Stimulated activated CD4-positive, alpha-beta T cell treated with anti-CD3 and anti-CD28 coated beads, Interleukin-15, amount 100 ng/mL, for 48 hours (primary cell): ENCODE data around the gene ACAD10.
"Not testable (repeated sequence)": the region's sequence is repeated elsewhere in the genome, so short reads cannot be mapped to it uniquely, and the experiment has no call there.

Experiments
- DNase-seq, 2 donors: peaks; one replicate each; pipeline ENCODE4 v3.0.0-alpha.2; 2020; ENCODE audit warnings: low read depth in 2 of 2

Gene ACAD10

DNA sequence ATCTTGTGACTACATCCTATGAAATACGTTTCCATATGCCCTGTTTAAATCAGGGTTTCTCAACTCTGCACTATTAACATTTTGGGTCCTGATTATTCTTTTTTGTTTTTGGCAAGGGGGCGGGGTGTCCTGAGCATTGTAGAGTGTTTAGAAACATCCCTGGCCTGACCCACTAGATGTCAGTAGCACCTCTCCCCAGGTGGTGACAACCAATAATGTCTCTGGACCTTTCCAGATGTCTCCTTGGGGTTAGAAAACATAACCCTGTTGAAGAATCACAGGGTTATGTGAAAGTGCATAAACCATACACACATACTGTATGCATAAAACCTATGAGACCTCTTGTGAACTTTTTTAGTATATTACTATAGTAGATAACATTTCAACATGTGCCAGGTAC, 1.4 kb downstream of the ACAD10 start:
- no peak for DNase-seq

DNA sequence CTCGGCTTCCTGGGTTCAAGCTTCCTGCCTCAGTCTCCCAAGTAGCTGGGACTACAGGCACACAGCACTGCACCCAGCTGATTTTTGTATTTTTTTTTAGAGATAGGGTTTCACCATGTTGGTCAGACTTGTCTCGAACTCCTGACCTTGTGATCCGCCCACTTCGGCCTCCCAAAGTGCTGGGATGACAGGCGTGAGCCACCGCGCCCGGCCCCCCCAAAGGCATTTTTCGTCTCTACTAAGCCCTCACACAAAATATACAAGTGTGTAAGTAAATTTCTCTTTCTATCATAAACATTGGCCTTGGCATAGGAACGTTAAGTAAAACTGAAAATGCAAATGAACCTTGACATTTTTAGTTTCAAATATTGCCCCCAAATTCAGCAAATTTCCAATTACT, 2.1 kb downstream of the ACAD10 start:
- no peak for DNase-seq

DNA sequence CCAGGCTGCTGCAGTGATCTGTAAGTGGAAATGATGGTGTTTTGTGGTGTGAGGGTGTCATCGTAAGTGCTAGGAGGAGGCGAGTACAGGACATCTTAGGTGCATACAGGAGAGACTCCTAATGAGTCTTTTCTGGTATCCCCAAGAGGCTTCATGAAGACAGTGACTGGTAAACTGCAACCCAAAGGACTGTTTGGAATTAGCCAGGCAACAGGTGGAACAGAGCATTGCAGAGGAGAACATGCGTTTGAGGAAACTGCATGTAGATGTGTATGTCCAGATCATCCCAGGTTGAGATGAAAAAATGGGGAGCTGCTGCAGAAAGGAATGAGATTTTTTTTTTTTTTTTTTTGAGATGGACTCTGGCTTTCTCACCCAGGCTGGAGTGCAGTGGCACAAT, 5.4 kb downstream of the ACAD10 start:
- no peak for DNase-seq

DNA sequence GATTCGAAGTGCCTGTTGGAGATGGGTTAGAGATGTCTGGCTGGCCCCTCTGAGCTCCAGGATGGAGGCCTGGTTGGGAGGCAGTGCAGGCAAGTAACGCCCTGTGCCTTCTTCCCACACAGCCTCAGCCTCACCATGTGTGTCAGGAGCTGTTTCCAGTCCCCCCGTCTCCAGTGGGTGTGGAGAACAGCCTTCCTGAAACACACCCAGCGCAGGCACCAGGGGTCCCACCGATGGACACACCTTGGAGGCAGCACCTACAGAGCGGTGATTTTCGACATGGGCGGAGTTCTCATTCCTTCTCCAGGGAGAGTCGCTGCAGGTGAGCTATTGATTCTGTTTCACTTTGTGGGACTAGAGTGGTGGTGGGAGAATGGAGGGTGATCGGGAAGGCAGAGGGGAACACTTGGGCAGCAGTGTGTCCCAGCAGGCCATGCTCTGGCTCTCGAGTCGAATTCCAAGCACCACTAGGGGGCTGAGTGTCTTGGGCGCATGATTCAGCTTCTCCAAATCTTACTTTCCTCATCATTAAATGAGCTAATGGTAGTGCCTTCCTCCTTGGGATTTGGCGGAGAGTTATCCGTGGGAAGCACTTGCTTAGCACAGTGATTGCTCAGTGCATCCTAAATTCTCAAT, 6.8 kb downstream of the ACAD10 start:
- no peak for DNase-seq

DNA sequence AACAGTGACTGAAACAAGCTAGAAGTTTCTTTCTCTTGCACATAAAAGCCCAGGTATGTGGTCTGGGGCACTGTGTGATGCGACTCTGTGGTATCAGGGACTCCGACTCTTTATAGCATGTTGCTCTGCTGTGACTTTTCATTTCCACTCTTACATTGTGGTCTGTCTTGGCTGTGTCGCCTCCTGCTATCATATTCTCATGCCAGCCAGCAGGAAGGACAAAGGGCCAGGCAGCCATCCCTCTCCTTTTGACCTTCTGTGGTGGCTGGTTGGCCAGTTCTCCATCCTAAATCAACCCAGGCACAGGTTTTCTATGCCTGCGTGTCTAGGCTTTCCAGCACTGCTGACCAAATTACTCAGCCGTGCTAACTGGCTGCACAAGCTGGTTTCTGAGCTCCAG, 8.0 kb downstream of the ACAD10 start:
- no peak for DNase-seq

DNA sequence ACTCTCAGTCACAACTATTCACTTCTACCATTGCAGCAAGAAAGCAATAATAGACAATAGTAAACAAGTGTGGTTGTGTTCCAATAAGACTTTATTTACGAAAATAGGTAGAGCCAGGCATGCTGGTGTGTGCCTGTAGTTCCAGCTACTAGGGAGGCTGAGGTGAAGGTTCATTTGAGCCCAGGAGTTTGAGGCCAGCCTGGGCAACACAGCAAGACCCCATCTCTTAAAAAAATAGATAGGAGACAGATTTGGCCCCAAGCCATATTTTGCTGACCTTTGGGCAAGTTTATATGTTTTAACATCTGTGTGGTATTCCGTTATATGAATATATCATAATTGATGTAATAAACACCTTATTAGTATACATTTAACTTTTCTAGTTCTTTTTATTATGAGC, 14.1 kb downstream of the ACAD10 start:
- DNase-seq: no peak

DNA sequence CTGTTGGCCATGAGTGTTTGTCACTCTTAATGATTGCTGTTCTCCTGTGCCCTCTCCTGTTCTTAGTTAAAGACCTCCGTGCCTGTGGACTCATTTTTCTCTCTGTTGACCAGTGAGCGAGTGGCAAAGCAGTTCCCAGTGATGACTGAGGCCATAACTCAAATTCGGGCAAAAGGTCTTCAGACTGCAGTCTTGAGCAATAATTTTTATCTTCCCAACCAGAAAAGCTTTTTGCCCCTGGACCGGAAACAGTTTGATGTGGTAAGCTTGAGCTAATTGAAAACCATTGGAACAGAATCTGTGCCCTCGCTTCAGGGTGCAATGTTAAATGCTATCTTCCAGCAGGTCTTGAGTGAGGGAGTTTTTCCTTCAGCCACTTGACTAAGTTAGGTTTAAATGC, 19.8 kb downstream of the ACAD10 start:
- DNase-seq: no peak

DNA sequence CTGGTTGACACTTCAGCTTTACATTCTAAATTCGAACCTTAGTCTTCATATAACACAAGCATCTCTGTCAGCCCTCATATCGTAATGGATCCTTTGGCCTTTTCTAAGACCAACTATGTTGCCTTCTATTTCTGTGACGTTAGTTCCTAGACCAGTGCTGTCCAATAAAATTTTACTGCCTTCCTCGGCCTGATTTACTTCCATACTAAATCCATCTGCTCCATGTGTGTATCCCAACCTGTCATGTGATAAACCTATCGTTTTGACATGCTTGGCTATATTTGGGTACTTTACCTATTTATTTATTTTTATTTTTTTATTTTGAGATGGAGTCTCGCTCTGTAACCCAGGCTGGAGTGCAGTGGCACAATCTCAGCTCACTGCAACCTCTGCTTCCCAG, 20.3 kb downstream of the ACAD10 start:
- DNase-seq: no peak

DNA sequence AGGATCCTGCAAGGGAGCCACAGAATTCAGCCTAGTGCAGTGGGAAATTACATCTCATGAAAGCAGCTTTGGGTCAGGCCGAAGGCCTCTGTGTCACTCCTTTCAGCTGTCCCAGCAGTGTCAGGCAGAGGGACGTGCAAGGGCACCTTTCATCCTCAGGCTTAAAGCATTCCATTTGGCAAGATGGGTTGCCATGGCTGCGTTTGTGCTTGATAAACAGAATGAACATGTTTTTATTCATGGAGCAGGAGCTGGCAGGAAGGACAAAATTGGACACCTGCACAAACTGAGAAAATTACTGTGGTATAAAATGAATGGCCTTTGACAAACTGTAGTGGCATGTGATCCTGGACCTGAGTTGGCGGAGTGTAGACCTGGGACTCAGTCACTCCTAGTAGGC, 29.4 kb downstream of the ACAD10 start:
- DNase-seq: no peak

DNA sequence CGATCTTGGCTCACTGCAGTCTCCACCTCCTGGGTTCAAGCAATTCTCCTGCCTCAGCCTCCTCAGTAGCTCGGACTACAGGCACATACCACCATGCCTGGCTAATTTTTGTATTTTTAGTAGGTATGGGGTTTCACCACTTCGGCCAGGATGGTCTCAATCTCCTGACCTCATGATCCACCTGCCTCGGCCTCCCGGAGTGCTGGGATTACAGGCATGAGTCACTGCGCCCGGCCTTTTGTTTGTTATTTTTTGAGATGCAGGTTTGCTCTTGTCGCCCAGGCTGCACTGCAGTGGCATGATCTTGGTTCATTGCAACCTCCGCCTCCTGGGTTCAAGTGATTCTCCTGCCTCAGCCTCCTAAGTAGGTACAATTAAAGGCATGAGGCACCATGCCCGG, 33.5 kb downstream of the ACAD10 start:
- not testable (repeated sequence) for DNase-seq

DNA sequence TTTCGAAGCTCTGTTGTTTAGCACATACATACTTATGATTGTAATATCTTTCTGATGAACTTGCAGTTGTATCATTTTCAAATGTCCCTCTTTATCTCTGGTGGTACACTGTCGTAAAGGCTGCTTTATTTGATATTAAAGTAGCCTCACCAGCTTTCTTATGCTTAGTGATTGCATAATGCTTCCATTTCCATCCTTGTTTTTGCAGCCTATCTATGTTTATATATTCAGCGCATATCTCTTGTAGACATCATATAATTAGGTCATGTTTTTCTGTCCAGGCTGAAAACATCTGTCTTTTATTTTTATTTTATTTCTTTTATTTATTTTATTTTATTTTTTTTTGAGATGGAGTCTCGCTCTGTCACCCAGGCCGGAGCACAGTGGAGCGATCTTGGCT, 34.6 kb downstream of the ACAD10 start:
- DNase-seq: no peak

DNA sequence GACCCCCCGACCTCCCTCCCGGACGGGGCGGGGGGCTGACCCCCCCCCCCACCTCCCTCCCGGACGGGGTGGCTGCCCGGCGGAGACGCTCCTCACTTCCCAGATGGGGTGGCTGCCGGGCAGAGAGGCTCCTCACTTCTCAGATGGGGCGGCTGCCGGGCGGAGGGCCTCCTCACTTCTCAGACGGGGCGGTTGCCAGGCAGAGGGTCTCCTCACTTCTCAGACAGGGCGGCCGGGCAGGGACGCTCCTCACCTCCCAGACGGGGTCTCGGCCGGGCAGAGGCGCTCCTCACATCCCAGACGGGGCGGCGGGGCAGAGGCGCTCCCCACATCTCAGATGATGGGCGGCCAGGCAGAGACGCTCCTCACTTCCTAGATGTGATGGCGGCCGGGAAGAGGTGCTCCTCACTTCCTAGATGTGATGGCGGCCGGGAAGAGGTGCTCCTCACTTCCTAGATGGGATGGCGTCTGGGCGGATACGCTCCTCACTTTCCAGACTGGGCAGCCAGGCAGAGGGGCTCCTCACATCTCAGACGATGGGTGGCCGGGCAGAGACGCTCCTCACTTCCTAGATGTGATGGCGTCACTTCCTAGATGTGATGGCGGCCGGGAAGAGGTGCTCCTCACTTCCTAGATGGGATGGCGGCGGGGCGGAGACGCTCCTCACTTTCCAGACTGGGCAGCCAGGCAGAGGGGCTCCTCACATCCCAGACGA, 38.0 kb downstream of the ACAD10 start:
- not testable (repeated sequence) for DNase-seq

DNA sequence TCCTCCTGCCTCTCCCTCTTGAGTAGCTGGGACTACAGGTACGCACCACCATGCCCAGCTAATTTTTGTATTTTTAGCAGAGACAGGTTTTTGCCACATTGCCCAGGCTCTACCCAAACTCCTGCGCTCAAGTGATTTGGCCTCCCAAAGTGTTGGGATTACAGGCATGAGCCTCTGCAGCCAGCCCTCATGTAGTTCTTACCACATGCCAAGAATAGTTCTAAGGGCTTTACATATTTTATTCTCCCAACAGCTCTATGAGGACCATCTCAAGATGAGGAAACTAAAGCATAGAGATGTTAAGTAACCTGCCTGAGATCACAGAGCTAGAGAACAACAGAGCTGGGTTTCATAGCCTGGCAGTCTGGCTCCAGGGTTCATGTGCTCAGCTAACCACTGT, 42.9 kb downstream of the ACAD10 start:
- no peak for DNase-seq

DNA sequence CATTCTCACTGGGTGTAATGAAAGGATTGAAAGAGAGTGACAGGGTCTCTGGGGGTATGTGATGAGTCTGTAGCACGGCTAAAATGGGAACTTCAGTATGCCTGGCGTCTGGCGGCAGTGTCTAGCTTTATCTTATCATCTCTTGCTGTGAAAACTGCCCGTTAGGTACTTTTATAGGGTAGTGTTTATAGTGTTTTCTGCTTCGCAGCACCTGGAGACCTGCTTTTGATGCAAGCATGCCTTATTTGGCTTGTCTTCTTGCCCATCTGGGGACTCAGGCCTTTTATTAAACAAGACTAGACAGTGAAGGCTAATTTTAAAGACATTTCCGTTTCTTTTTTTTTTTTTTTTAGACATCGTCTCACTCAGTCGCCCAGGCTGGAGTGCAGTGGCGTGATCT, 44.6 kb downstream of the ACAD10 start:
- DNase-seq: no peak

DNA sequence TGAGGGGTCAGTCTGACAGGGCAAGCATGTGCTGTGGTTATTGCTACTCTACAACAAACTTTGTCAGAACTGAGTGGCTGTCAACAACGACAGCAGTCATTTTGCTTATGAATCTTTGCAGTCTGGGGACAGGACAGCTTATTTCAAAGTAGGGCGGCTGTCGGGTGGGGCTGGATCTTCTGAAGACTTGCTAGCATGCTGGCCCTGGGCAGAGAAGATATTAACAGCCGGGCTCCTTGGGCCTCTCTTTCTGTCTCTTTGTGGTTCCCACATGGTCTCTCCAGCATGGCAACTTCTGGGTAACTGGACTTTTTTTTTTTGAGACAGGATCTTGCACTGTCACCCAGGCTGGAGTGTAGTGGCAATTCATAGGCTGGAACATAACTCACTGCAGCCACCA, 46.9 kb downstream of the ACAD10 start:
- no peak for DNase-seq

DNA sequence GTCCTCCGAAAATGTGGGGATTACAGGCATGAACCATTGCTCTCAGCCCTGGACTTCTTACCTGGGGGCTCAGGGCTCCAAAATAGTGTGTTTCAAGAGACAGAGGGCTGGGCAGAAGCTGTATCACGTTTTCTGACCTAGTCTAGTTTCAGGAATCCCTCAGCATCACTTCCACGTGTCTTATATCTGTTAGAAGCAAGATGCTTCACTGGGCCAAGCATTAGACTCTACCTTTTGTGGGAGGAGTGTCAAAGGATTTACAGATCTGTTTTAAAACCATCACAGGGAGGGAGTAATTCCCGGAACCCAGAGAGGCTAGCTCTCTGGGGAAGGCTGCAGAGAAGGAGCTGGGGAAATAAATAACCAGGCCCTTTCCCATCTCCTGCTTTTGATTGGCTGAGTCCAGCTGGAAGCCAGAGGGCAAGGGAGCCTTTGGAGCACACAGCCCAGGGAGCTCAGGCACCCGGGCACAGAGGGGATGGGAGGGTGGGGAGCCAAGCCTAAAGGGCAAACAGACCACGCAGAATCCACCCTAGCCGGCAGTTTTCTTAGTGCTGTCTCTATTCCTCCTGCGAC, 47.6 kb downstream of the ACAD10 start:
- DNase-seq: no peak

DNA sequence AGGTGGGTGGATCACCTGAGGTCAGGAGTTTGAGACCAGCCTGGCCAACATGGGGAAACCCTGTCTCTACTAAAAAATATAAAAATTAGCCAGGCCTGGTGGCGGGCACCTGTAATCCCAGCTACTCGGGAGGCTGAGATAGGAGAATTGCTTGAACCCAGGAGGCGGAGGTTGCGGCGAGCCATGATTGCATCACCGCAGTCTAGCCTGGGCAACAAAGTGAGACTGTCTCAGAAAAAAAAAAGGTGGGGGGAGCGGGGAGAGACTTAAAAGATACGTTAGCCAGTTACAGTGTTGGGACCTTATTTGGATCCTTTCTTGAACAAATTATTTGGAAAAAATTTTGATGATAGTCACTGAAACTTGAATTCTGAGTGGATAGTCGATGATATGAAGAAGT, 53.7 kb downstream of the ACAD10 start:
- not testable (repeated sequence) for DNase-seq

DNA sequence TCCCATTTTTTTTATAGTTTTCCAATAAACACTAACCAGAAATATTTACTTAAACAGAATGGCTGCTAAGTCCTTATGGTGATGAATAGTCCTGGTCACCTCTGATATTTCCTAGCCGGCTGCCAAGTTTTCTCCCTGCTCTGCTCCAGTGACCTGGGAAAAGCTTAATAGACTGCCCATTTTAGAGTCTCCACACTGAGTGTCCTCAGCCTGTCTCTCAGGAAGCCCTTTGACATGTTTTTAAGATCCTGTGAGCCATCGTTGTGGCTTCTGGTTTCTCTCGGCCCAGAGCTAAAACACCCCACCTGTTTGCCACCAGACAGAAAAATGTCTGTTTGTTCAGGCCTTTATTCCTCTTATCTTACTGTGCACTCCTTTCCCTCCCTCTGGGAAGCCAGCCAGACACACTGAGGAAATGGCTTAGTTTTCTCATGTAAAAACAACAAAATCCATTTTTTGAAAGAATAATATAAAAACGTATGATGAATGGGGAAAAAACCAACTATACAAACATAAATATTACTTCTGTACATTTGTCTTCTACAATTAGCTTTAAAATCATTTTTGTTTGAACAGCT, 55.5 kb downstream of the ACAD10 start:
- DNase-seq: no peak

DNA sequence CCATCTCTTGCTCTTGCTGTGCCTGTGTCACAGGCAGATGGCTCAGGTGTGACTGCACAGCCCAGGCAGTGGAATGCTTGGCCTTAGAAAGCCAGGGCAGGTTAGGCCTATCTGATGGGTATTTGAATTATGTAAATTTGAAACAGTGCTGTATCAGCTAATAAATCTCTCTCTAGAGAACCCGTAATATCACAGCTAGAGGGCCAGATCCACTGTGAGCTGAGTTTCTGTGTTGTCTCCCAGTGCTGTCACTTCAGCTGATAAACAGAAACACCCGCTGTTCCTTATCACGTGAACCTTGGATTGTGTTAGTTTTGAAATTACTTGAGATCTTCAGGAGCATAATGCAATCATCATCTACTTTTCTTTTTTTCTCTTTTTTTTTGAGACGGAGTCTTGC, 59.4 kb downstream of the ACAD10 start:
- no peak for DNase-seq

DNA sequence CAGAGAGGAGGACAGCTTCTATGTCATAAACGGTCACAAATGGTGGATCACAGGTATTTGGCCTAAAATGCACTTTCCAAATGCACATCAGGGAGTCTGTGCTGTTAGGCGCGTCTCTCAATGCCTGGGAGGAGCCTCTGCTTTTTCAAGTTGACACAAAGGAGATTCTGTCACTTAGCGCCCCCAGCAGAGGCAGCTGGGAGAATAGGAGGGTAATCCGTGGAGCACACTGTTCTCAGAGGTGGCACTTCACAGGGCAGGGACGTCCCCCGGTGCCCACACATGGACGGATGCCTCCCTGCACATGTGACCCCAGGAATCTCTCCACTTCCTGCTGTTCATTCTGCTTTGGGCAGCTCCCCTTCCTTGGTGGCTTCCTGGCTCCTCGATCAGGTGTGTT, 61.5 kb downstream of the ACAD10 start:
- no peak for DNase-seq

DNA sequence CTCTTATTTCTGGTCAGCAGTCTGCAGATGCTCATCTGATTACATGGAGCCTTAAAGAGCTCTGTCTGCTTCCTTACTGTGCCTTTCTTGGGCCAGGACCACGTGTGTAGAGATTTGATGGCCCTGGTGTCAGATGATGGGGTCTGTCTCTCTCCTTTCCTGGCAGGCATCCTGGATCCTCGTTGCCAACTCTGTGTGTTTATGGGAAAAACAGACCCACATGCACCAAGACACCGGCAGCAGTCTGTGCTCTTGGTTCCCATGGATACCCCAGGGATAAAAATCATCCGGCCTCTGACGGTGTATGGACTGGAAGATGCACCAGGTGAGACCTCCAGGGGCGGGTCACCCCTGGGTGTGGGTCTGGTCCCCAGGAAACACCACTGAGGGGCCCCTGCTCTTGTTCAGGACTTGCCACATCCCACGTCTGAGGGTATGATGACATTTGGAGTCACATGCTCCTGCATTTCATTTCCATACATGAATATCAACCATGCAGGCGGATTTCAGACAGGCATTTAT, 62.4 kb downstream of the ACAD10 start:
- no peak for DNase-seq

DNA sequence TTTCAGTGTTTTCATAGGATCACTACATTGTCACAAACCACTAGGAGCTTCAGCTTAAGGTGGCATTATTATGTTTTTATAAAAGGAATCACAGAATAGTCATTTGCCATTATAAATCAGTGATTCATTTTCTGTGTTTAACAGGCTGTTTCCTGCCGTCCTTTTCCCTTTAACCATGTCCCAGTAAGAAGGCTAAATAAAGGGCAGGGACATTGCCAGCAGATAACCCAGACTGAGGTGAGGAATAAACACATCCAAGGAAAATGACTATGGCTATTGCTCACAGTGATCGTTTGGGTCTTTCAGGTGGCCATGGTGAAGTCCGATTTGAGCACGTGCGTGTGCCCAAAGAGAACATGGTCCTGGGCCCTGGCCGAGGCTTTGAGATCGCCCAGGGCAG, 63.0 kb downstream of the ACAD10 start:
- DNase-seq: no peak

DNA sequence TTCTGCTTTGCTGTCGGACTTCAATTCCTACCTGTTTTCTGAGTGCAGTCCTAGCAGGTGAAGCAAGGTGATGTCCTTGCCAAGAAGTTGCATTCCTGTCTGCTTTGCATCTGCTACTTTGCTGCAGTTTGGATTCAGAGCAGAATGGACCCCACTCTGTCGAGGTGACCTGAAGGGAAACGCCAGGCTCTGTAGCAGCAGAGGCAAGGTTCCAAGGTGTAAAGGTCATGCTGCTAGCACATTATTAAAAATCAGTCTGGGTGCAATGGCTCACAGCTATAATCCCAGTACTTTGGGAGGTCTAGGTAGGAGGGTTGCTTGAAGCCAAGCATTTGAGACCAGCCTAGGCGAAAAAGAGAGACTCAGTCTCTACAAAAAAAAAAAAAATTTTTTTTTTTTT, 63.5 kb downstream of the ACAD10 start:
- no peak for DNase-seq
